ENCODE measurements around the gene TRAK2. TPM values are rescaled to one million over a fixed set of nuclear protein-coding genes. Genes with fewer than 3 reads are reported as not detected.

Gene TRAK2
- total and polyA plus RNA-seq, 2 donors (not counting 1 experiment from before 2014, with no cell fraction given), result 16.9 to 21.6 TPM

- Histone ChIP-seq H3K27ac (ENCODE audit: low read length in 2 of 2) (no peak overlapping the region), H4K20me1 (ENCODE audit: control insufficient read depth, insufficient read depth, low read length, poor library complexity, severe bottlenecking) (no peaks in the 10 kb centered on the region), H3K4me1 (ENCODE audit: control insufficient read depth in 2 of 2, insufficient read depth in 2 of 2, low read length in 2 of 2) (no peaks in the 10 kb centered on the region), H3K9ac (ENCODE audit: low read length) (no peak overlapping the region), H3K4me3 (ENCODE audit: control extremely low read depth in 1 of 5, extremely low read depth in 1 of 5, insufficient read depth in 1 of 5, low read depth in 2 of 5, low read length in 4 of 5) (no peak overlapping the region), H3K4me2 (replicated peaks; ENCODE audit: low read depth, low read length, poor library complexity, severe bottlenecking) (no peak overlapping the region), H2AFZ (ENCODE audit: insufficient read depth, low read depth, low read length, poor library complexity, severe bottlenecking) (no peak overlapping the region), H3K27me3 (replicated peaks in 1 of 4; ENCODE audit: control extremely low read depth in 1 of 4, control insufficient read depth in 3 of 4, insufficient read depth in 4 of 4, low read length in 3 of 4) (no peaks in the 10 kb centered on the region), H3K36me3 (replicated peaks in 1 of 2; ENCODE audit: control extremely low read depth in 1 of 2, control insufficient read depth in 1 of 2, extremely low read depth in 1 of 2, insufficient read depth in 2 of 2, low read length in 1 of 2) (peaks cover 12 to 57% of the 10 kb centered on the region in 2 experiments), H3K9me3 (ENCODE audit: control extremely low read depth in 1 of 3, control insufficient read depth in 2 of 3, insufficient read depth in 1 of 3, low read length in 2 of 3) (no peaks in the 10 kb centered on the region), H3K79me2 (ENCODE audit: control insufficient read depth, insufficient read depth, low read length) (no peaks in the 10 kb centered on the region)
- ChIA-PET POLR2A (no interaction called here), CTCF (no interaction called here)
- Mint-ChIP-seq H3K27ac (no peak overlapping the region), H3K9me3 (ENCODE audit: insufficient read depth) (no peaks in the 10 kb centered on the region), H3K27me3 (no peaks in the 10 kb centered on the region), H3K4me1 (no peaks in the 10 kb centered on the region), H3K4me3 (no peak overlapping the region)
- ATAC-seq (ENCODE audit: low read depth) (no peak), DNase-seq (no peak)
- TF ChIP-seq CTCF (IDR thresholded peaks at IDR 0.05) (no peak), EZH2 (IDR thresholded peaks at IDR 0.05; ENCODE audit: borderline replicate concordance, insufficient read depth, low read depth, low read length, poor library complexity, severe bottlenecking) (no peak)
- WGBS (ENCODE audit: insufficient coverage), result 97% methylated on average over 7 of the region's 9 CpGs
- intact Hi-C loops (cut with micrococcal nuclease), result no loop called here
Observed at GRCh38 chr2:201470821-201471731, 19.8 kb upstream of the TRAK2 start.

DNA sequence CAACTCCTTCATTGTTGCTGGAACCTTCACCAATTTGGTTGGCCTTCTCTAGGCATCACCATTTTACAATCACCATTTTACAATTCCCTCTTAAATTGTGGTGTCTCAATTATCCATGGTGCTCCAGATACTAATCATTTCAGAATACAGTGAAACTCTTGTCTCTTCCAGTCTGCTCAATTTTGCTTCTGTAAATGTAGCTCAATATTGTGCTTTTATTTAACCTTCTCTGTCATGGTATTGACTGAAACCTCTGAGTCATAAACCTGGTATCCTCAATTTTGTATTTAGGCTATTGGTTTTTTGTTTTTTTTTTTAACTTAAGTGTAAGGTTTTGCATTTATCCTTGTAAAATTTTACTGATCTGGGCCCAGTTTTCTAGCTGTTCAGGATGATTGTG, 16.4 kb upstream of the TRAK2 start:
- Mint-ChIP-seq H3K9me3 (ENCODE audit: insufficient read depth) (no peaks in the 10 kb centered on the region), H3K4me3 (no peak overlapping the region), H3K27ac (no peak overlapping the region), H3K27me3 (no peaks in the 10 kb centered on the region), H3K4me1 (no peaks in the 10 kb centered on the region)
- H3K27ac ChIP-seq (ENCODE audit: low read length in 2 of 2), result no peak overlapping the region
- ChIA-PET CTCF (no interaction called here), POLR2A (no interaction called here)
- H3K4me1 ChIP-seq (ENCODE audit: control insufficient read depth in 2 of 2, insufficient read depth in 2 of 2, low read length in 2 of 2), result no peaks in the 10 kb centered on the region
- no peak overlapping the region for H3K4me2 ChIP-seq (replicated peaks; ENCODE audit: low read depth, low read length, poor library complexity, severe bottlenecking)
- H4K20me1 ChIP-seq (ENCODE audit: control insufficient read depth, insufficient read depth, low read length, poor library complexity, severe bottlenecking), result no peaks in the 10 kb centered on the region
- no peaks in the 10 kb centered on the region for H3K79me2 ChIP-seq (ENCODE audit: control insufficient read depth, insufficient read depth, low read length)
- no peaks in the 10 kb centered on the region for H3K9me3 ChIP-seq (ENCODE audit: control extremely low read depth in 1 of 3, control insufficient read depth in 2 of 3, insufficient read depth in 1 of 3, low read length in 2 of 3)
- DNase-seq, result no peak
- no peak overlapping the region for H3K9ac ChIP-seq (ENCODE audit: low read length)
- H3K36me3 ChIP-seq (replicated peaks in 1 of 2; ENCODE audit: control extremely low read depth in 1 of 2, control insufficient read depth in 1 of 2, extremely low read depth in 1 of 2, insufficient read depth in 2 of 2, low read length in 1 of 2), result peaks cover 12 to 53% of the 10 kb centered on the region in 2 experiments
- no peak overlapping the region for H3K4me3 ChIP-seq (ENCODE audit: control extremely low read depth in 1 of 5, extremely low read depth in 1 of 5, insufficient read depth in 1 of 5, low read depth in 2 of 5, low read length in 4 of 5)
- intact Hi-C loops (cut with micrococcal nuclease), result no loop called here
- H2AFZ ChIP-seq (ENCODE audit: insufficient read depth, low read depth, low read length, poor library complexity, severe bottlenecking), result no peak overlapping the region
- no peak for TF ChIP-seq EZH2 (IDR thresholded peaks at IDR 0.05; ENCODE audit: borderline replicate concordance, insufficient read depth, low read depth, low read length, poor library complexity, severe bottlenecking)
- no peak for TF ChIP-seq CTCF (IDR thresholded peaks at IDR 0.05)
- ATAC-seq (ENCODE audit: low read depth), result no peak
- no peaks in the 10 kb centered on the region for H3K27me3 ChIP-seq (replicated peaks in 1 of 4; ENCODE audit: control extremely low read depth in 1 of 4, control insufficient read depth in 3 of 4, insufficient read depth in 4 of 4, low read length in 3 of 4)

All from B cell (primary cell).